Esophagus squamous epithelium (tissue), 5 donors: ENCODE results near the gene FN3K. TPM values are rescaled to one million over a fixed set of nuclear protein-coding genes. Genes with fewer than 3 reads are reported as not detected.

Source experiments
- DNase-seq: peaks from one replicate; lab custom pipeline; 2025; lab: John Stamatoyannopoulos, UW
- H3K27ac ChIP-seq, 4 donors: fragments of 200-600 bp; sonication (generic); one replicate each; pipeline ENCODE4 v1.5.1; 2016 to 2019; ENCODE audit warnings: mild to moderate bottlenecking in 1 of 4
- H3K27me3 ChIP-seq, 4 donors: fragments of 200-600 bp; sonication (generic); 1 replicate in 3 of 4; 2 replicates in 1 of 4; pipeline versions ENCODE4 v1.5.1 to v1.6.0; 2017 to 2021; ENCODE audit warnings: antibody characterized with exemption in 1 of 4
- H3K36me3 ChIP-seq, 3 donors: fragments of 200-600 bp; sonication (generic); one replicate each; pipeline ENCODE4 v1.5.1; 2016 to 2019
- H3K4me1 ChIP-seq, 3 donors: fragments of 200-600 bp; sonication (generic); one replicate each; pipeline ENCODE4 v1.5.1; 2017 to 2019
- H3K4me3 ChIP-seq, 4 donors: fragments of 200-600 bp; sonication (generic); 1 replicate in 3 of 4; 2 replicates in 1 of 4; pipeline ENCODE4 v1.5.1; 2016 to 2019; ENCODE audit warnings: mild to moderate bottlenecking in 2 of 4, moderate library complexity in 1 of 4
- H3K9me3 ChIP-seq, 3 donors: fragments of 200-600 bp; sonication (generic); one replicate each; pipeline ENCODE4 v1.5.1; 2016 to 2019
- POLR2A ChIP-seq, 4 donors: fragments of 450-650 bp; IDR thresholded peaks; one replicate each; pipeline ENCODE4 v1.6.1; 2017; ENCODE audit warnings: antibody characterized with exemption in 4 of 4, mild to moderate bottlenecking in 4 of 4, moderate library complexity in 3 of 4
- WGBS, 2 donors: methylation state at CpG; one replicate each; pipeline ENCODE4 v1.1.5; 2018; 5-methylcytosine and 5-hydroxymethylcytosine counted together
- intact Hi-C: fragments of 100-400 bp; cut with DNase I; formaldehyde crosslinking; loops from one replicate; pipeline ENCODE4 v1.15.0; 2022
- total RNA-seq, 4 donors: library from RNA; depleted of rRNA; stranded (reverse); fragments of >200 nt; gene quantifications; one replicate each; pipeline ENCODE4 v1.1.0, GENCODE V29; 2016
- TF ChIP-seq, protein P1 (sequence below), 6 experiments: fragments of 450-650 bp in 4 of 6; fragments of 200-600 bp in 2 of 6; sonication (generic) in 2 of 6; IDR thresholded peaks; one replicate each; pipeline ENCODE4 v1.5.1; 2016 to 2019; ENCODE audit warnings: antibody characterized with exemption in 6 of 6, mild to moderate bottlenecking in 4 of 6, moderate library complexity in 4 of 6
- donor health status: DM: yes; HTN: yes; CAD: no.

Gene FN3K
- total RNA-seq, 4 donors from 2014 or later = 0.44 to 10.2 (median 2.3) TPM; not detected in 1

DNA sequence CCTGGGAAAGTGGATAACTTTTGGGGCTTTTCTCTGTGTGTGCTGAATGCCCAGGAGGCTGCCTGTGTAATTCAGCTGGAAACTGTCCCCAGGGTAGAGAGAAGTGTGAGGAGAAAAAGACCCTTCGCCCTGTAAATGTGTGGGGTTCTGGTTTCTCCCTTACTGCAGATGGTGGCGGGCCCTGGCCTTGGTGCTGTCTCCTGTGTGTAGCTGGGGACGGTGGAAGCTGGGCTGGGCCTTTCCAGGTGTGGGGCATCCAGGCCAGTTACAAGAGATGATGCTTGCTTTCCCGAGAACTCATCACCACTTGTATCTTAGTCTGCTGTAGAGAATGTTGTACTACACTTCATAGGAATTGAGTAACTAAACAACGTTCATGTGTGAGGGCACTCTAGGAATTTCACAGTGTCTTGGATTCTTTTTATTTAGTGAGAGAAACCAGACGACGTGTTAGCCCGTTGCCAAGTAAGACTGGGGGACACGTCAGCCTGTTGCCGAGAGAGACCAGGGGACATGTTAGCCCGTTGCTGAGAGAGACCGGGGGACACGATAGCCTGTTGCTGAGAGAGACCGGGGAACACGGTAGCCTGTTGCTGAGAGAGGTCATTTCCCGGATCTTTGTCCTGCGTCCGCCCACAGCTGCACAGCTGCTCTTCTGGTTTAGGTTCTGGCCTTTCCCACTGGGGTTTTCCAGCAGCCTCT is 59.5 kb downstream of the FN3K start:
- Histone ChIP-seq H3K27me3 (no peaks in the 10 kb centered on the region), H3K4me3 (no peak overlapping the region), H3K27ac (peak overlapping the region; percentile 77 to 89 (median 82)), H3K9me3 (no peaks in the 10 kb centered on the region), H3K36me3 (peaks cover 0 to 40% (median 5%) of the 10 kb centered on the region in 3 donors), H3K4me1 (peaks cover 18 to 60% (median 27%) of the 10 kb centered on the region in 3 donors)
- no peak for TF ChIP-seq POLR2A (IDR thresholded peaks at IDR 0.05)
- TF ChIP-seq, protein P1, sequence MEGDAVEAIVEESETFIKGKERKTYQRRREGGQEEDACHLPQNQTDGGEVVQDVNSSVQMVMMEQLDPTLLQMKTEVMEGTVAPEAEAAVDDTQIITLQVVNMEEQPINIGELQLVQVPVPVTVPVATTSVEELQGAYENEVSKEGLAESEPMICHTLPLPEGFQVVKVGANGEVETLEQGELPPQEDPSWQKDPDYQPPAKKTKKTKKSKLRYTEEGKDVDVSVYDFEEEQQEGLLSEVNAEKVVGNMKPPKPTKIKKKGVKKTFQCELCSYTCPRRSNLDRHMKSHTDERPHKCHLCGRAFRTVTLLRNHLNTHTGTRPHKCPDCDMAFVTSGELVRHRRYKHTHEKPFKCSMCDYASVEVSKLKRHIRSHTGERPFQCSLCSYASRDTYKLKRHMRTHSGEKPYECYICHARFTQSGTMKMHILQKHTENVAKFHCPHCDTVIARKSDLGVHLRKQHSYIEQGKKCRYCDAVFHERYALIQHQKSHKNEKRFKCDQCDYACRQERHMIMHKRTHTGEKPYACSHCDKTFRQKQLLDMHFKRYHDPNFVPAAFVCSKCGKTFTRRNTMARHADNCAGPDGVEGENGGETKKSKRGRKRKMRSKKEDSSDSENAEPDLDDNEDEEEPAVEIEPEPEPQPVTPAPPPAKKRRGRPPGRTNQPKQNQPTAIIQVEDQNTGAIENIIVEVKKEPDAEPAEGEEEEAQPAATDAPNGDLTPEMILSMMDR (IDR thresholded peaks at IDR 0.05) = no peak
- intact Hi-C loops = loop anchor here (5.0 kb wide), 1 partner anchor 42 kb away; no protein-coding TSS in a partner anchor
- DNase-seq = no peak
- WGBS, 2 donors = 63 to 88% methylated on average over 2 to 17 of the region's 18 CpGs

- H3K27ac ChIP-seq = peak overlapping the region; percentile 77 to 89 (median 82)
- H3K36me3 ChIP-seq = peaks cover 0 to 45% (median 6%) of the 10 kb centered on the region in 3 donors
- no peak for DNase-seq
- no peak for TF ChIP-seq POLR2A (IDR thresholded peaks at IDR 0.05)
- TF ChIP-seq, protein P1 (IDR thresholded peaks at IDR 0.05) = no peak
- intact Hi-C loops = no loop called here
- H3K9me3 ChIP-seq = no peaks in the 10 kb centered on the region
- WGBS, 2 donors = no CpG with 5 or more reads among the region's 14 CpGs
- H3K4me3 ChIP-seq = no peak overlapping the region
- H3K27me3 ChIP-seq = no peaks in the 10 kb centered on the region
- H3K4me1 ChIP-seq = peaks cover 18 to 53% (median 23%) of the 10 kb centered on the region in 3 donors
Observed at GRCh38 chr17:82795615-82796014, 60.2 kb downstream of the FN3K start.

DNA sequence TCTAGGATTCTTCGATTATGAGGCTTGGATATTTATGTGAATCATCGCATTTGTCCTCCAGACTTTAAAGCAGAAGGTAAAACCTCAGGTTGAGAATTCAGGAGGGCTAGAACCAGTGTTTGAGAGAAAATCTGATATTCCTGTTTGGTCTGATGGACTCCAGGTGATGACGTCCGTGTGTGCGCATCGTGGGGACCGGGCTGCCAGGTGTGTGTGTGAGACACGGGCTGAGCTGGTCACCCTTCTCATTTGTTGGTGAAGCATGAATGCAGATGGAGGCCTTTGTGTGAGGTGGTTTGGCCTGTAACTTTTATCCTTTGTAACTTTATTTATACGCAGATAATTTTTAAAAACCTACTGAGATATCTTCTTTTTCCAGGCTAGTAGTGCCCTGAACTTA is 61.6 kb downstream of the FN3K start:
- no peak for TF ChIP-seq POLR2A (IDR thresholded peaks at IDR 0.05)
- TF ChIP-seq, protein P1 (IDR thresholded peaks at IDR 0.05) = no peak

GRCh38 chr17:82798752-82799151 is 63.3 kb downstream of the FN3K start:
- no peak for DNase-seq
- no peak overlapping the region for H3K4me3 ChIP-seq
- no peak overlapping the region for H3K27ac ChIP-seq
- TF ChIP-seq POLR2A (IDR thresholded peaks at IDR 0.05) = no peak
- TF ChIP-seq, protein P1 (IDR thresholded peaks at IDR 0.05) = no peak
- intact Hi-C loops = no loop called here
- peaks cover 11 to 25% (median 12%) of the 10 kb centered on the region in 3 donors for H3K4me1 ChIP-seq
- no peaks in the 10 kb centered on the region for H3K27me3 ChIP-seq
- peaks cover 0 to 48% (median 6%) of the 10 kb centered on the region in 3 donors for H3K36me3 ChIP-seq
- H3K9me3 ChIP-seq = no peaks in the 10 kb centered on the region
- WGBS, 2 donors = 95 to 97% methylated on average over 7 of the region's 7 CpGs

More for the DNA sequence above, 61.6 kb downstream of the FN3K start:
- no peak for DNase-seq
- no peak overlapping the region for H3K4me3 ChIP-seq
- H3K27me3 ChIP-seq = no peaks in the 10 kb centered on the region
- H3K36me3 ChIP-seq = peaks cover 0 to 49% (median 6%) of the 10 kb centered on the region in 3 donors
- intact Hi-C loops = no loop called here
- peaks cover 18 to 41% (median 23%) of the 10 kb centered on the region in 3 donors for H3K4me1 ChIP-seq
- 94 to 99% methylated on average over 9 of the region's 9 CpGs for WGBS, 2 donors
- no peak overlapping the region for H3K27ac ChIP-seq
- no peaks in the 10 kb centered on the region for H3K9me3 ChIP-seq

- no peak for DNase-seq
- TF ChIP-seq, protein P1 (IDR thresholded peaks at IDR 0.05) = no peak
- TF ChIP-seq POLR2A (IDR thresholded peaks at IDR 0.05) = no peak
- Histone ChIP-seq H3K36me3 (peaks cover 0 to 48% (median 6%) of the 10 kb centered on the region in 3 donors), H3K9me3 (no peaks in the 10 kb centered on the region), H3K4me3 (no peak overlapping the region), H3K4me1 (peaks cover 3 to 25% (median 5%) of the 10 kb centered on the region in 3 donors), H3K27ac (no peak overlapping the region), H3K27me3 (no peaks in the 10 kb centered on the region)
- WGBS, 2 donors = 89 to 94% methylated on average over 9 to 16 of the region's 16 CpGs
- intact Hi-C loops = no loop called here
Observed at GRCh38 chr17:82799591-82799990, 64.2 kb downstream of the FN3K start.
